Measurements from ENCODE around the gene DNAJB7. TPM values are rescaled to one million over a fixed set of nuclear protein-coding genes. Genes with fewer than 3 reads are reported as not detected.
A peak's percentile ranks its signal among the peaks of the same experiment; 100 is the strongest.
"Not testable (repeated sequence)": the region's sequence is repeated elsewhere in the genome, so short reads cannot be mapped to it uniquely, and the experiment has no call there.

Gene DNAJB7
- total RNA-seq, 1 donor from 2014 or later, result not detected

GRCh38 chr22:40855979-40856512, 5.9 kb downstream of the DNAJB7 start:
- Mint-ChIP-seq H3K27me3 (ENCODE audit: low read depth) (no peaks in the 10 kb centered on the region), H3K9me3 (no peaks in the 10 kb centered on the region), H3K27ac (peak overlapping the region; percentile 100), H3K4me1 (peaks cover 55% of the 10 kb centered on the region), H3K36me3 (peaks cover 5% of the 10 kb centered on the region), H3K4me3 (peak overlapping the region; percentile 96)
- no peak for TF ChIP-seq CTCF (IDR thresholded peaks at IDR 0.05; ENCODE audit: unreplicated experiment)
- DNase-seq (ENCODE audit: low spot score in 2 of 2, unreplicated experiment in 2 of 2), result peak in 1 of 2 experiments; percentile 20

GRCh38 chr22:40855071-40855978, 6.6 kb downstream of the DNAJB7 start:
- no peak for DNase-seq (ENCODE audit: low spot score in 2 of 2, unreplicated experiment in 2 of 2)
- Mint-ChIP-seq H3K9me3 (no peaks in the 10 kb centered on the region), H3K27ac (peak overlapping the region; percentile 100), H3K27me3 (ENCODE audit: low read depth) (no peaks in the 10 kb centered on the region), H3K4me1 (peaks cover 57% of the 10 kb centered on the region), H3K36me3 (peaks cover 2% of the 10 kb centered on the region), H3K4me3 (peak overlapping the region; percentile 96)
- no peak for TF ChIP-seq CTCF (IDR thresholded peaks at IDR 0.05; ENCODE audit: unreplicated experiment)

- no peak for DNase-seq (ENCODE audit: low spot score in 2 of 2, unreplicated experiment in 2 of 2)
- no peaks in the 10 kb centered on the region for H3K27me3 Mint-ChIP-seq (ENCODE audit: low read depth)
- no peaks in the 10 kb centered on the region for H3K9me3 Mint-ChIP-seq
- peak overlapping the region; percentile 73 for H3K27ac Mint-ChIP-seq
- peaks cover 54% of the 10 kb centered on the region for H3K4me1 Mint-ChIP-seq
- peaks cover 6% of the 10 kb centered on the region for H3K36me3 Mint-ChIP-seq
- H3K4me3 Mint-ChIP-seq, result peak overlapping the region; percentile 96
- no peak for TF ChIP-seq CTCF (IDR thresholded peaks at IDR 0.05; ENCODE audit: unreplicated experiment)
These were observed 8.0 kb downstream of the DNAJB7 start for GRCh38 chr22:40853961-40854360.

GRCh38 chr22:40853333-40853732, 8.6 kb downstream of the DNAJB7 start:
- peaks cover 52% of the 10 kb centered on the region for H3K4me1 Mint-ChIP-seq
- DNase-seq (ENCODE audit: low spot score in 2 of 2, unreplicated experiment in 2 of 2), result no peak
- peaks cover 7% of the 10 kb centered on the region for H3K36me3 Mint-ChIP-seq
- H3K27me3 Mint-ChIP-seq (ENCODE audit: low read depth), result no peaks in the 10 kb centered on the region
- peak overlapping the region; percentile 73 for H3K27ac Mint-ChIP-seq
- TF ChIP-seq CTCF (IDR thresholded peaks at IDR 0.05; ENCODE audit: unreplicated experiment), result no peak
- H3K4me3 Mint-ChIP-seq, result peak overlapping the region; percentile 96
- no peaks in the 10 kb centered on the region for H3K9me3 Mint-ChIP-seq

- DNase-seq (ENCODE audit: low spot score in 2 of 2, unreplicated experiment in 2 of 2); H3K9me3 Mint-ChIP-seq; H3K27ac Mint-ChIP-seq; H3K27me3 Mint-ChIP-seq (ENCODE audit: low read depth); H3K4me3 Mint-ChIP-seq; H3K4me1 Mint-ChIP-seq: not testable (repeated sequence)
- peaks cover 37% of the 10 kb centered on the region for H3K36me3 Mint-ChIP-seq
These were observed 16.1 kb downstream of the DNAJB7 start for GRCh38 chr22:40845816-40846215.

- no peaks in the 10 kb centered on the region for H3K4me1 Mint-ChIP-seq
- no peak for DNase-seq (ENCODE audit: low spot score in 2 of 2, unreplicated experiment in 2 of 2)
- no peaks in the 10 kb centered on the region for H3K9me3 Mint-ChIP-seq
- no peaks in the 10 kb centered on the region for H3K27me3 Mint-ChIP-seq (ENCODE audit: low read depth)
- no peak for TF ChIP-seq CTCF (IDR thresholded peaks at IDR 0.05; ENCODE audit: unreplicated experiment)
- H3K4me3 Mint-ChIP-seq, result no peak overlapping the region
- H3K36me3 Mint-ChIP-seq, result peaks cover 41% of the 10 kb centered on the region
- peak overlapping the region; percentile 69 for H3K27ac Mint-ChIP-seq
These were observed 17.0 kb downstream of the DNAJB7 start for GRCh38 chr22:40844951-40845350.
